Measurements from ENCODE around the gene WWP2.

The WWP2 gene

DNA sequence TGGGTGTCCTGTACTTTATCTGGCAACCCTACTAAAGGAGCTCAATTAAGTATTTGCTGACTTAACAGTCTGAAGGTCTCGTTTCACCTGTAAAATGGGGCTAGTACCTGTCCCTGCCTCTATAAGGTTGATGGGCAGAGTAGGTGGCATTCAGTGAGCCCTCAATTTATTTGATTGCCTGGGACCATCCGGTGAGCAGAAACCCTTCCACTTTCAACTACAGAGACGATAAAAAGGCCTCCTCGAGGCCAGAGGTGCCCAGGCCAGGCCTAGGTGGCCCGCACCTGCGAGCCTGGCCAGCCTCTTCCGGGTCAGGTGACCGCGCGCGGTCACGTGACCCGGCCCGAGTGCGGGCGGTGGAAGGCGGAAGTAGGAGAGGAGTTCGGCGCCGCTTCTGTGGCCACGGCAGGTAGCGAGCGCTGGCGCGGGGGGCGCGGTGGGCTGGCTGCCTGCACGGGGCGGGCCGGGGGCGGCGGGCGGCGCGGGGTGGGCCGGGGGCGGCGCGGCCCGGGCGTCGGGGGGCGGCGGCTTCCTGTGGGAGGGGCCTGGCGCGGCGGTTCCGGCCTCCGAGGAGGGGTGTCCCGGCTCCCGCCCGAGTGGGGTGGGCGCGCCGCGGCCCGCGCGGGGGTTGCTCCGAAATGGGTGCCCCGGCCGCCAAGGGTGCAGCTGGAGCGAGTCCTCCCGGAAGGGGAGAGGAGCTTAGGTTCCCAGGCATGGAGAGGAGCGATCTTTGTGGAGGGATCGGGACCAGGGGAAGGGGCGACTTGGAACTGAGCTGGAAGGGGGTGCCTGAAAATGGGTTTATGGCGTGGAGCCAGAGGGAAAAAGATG lies at the start of gene WWP2:
Gene WWP2, plus strand, starts transcription at position 350 of the 831 bp plus-strand sequence. CDS start 24,679 bp downstream, outside the sequence.
- no peak for TF ChIP-seq CTCF (conservative IDR thresholded peaks at IDR 0.05)
- peak within 1 kb of the TSS; percentile 94 for H3K27ac ChIP-seq

GRCh38 chr16:69712914-69713581 lies 49.1 kb upstream of the WWP2 start:
- H3K27ac ChIP-seq: no peak overlapping the region
- TF ChIP-seq CTCF (conservative IDR thresholded peaks at IDR 0.05): no peak

DNA sequence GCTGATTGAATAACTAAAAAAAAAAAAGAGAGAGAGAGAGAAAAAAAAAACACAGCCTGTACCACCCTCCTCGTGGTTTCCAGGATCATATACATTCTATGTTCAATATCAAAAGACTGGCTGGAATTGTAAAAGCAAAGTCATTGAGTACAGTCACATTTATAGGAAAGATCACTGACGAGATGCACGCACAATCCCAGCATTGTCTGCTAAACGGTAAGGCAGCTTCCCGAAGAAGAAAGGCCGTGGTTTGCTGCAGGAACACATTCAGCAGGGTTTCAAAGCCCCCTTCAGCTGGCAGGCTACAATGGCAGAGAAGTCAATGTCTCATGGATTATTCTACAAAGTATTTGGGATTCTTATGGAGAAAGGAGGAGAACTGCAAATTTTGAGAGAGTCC lies 45.1 kb upstream of the WWP2 start:
- no peak for TF ChIP-seq CTCF (conservative IDR thresholded peaks at IDR 0.05)

GRCh38 chr16:69718111-69718764 lies 43.9 kb upstream of the WWP2 start:
- no peak overlapping the region for H3K27ac ChIP-seq
- no peak for TF ChIP-seq CTCF (conservative IDR thresholded peaks at IDR 0.05)

More for the DNA sequence above, 45.1 kb upstream of the WWP2 start:
- no peak overlapping the region for H3K27ac ChIP-seq

GRCh38 chr16:69720822-69721430 lies 41.2 kb upstream of the WWP2 start:
- H3K27ac ChIP-seq: no peak overlapping the region
- TF ChIP-seq CTCF (conservative IDR thresholded peaks at IDR 0.05): no peak

GRCh38 chr16:69721441-69721957 lies 40.6 kb upstream of the WWP2 start:
- no peak for TF ChIP-seq CTCF (conservative IDR thresholded peaks at IDR 0.05)
- H3K27ac ChIP-seq: no peak overlapping the region
